Prostate gland (tissue), 2 donors: ENCODE results near the gene NCL.

Experiments
- POLR2A ChIP-seq: fragments of 450-650 bp; IDR thresholded peaks from one replicate; pipeline ENCODE4 v1.6.1; 2016; ENCODE audit warnings: antibody characterized with exemption, mild to moderate bottlenecking
- TF ChIP-seq, protein P1 (sequence below), 4 experiments: fragments of 200-600 bp in 2 of 4; fragments of 450-650 bp in 2 of 4; sonication (generic) in 2 of 4; IDR thresholded peaks; 1 replicate in 3 of 4; 2 replicates in 1 of 4; pipeline ENCODE4 v1.5.1; 2016 to 2019; ENCODE audit warnings: antibody characterized with exemption in 4 of 4, mild to moderate bottlenecking in 2 of 4, moderate library complexity in 2 of 4

DNA sequence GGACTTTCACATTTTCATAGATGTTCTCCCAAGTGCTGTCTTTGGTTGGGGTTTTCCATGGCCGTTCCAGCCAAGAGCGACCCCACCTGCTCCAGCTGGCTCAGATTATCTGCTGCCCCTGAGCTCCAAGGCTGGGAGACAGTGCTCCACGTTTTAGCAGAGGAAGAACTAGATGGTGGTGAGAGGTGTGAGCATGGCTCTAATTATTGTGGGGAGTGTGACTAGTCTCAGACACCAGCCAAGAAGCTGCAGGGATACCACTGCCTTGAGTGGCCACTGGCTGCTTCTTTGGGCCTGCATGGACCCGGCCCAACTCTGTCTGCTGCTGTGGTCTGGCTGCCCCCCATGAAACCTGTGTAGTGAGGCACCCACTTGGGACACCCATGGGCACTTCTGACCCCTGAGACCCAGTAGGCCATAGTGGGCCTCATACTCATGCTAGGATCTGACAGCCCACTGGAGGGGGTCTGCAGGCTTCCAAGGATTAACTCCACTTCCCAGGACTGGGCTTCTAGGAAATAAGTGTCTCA, 2.8 kb upstream of the NCL start:
- TF ChIP-seq, protein P1, sequence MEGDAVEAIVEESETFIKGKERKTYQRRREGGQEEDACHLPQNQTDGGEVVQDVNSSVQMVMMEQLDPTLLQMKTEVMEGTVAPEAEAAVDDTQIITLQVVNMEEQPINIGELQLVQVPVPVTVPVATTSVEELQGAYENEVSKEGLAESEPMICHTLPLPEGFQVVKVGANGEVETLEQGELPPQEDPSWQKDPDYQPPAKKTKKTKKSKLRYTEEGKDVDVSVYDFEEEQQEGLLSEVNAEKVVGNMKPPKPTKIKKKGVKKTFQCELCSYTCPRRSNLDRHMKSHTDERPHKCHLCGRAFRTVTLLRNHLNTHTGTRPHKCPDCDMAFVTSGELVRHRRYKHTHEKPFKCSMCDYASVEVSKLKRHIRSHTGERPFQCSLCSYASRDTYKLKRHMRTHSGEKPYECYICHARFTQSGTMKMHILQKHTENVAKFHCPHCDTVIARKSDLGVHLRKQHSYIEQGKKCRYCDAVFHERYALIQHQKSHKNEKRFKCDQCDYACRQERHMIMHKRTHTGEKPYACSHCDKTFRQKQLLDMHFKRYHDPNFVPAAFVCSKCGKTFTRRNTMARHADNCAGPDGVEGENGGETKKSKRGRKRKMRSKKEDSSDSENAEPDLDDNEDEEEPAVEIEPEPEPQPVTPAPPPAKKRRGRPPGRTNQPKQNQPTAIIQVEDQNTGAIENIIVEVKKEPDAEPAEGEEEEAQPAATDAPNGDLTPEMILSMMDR (IDR thresholded peaks at IDR 0.05) = no peak
- no peak for TF ChIP-seq POLR2A
